NCI-H2107 treated with DMSO at 0.1 percent for 48 hours (cell line): ENCODE measurements around the gene ADGRV1.
A peak's percentile ranks its signal among the peaks of the same experiment; 100 is the strongest.
"Not testable (repeated sequence)": the region's sequence is repeated elsewhere in the genome, so short reads cannot be mapped to it uniquely, and the experiment has no call there.

Experiments used
- DNase-seq: peaks from one replicate; lab custom pipeline; 2025; ENCODE audit not compliant: unreplicated experiment; lab: John Stamatoyannopoulos, UW

The ADGRV1 gene

DNA sequence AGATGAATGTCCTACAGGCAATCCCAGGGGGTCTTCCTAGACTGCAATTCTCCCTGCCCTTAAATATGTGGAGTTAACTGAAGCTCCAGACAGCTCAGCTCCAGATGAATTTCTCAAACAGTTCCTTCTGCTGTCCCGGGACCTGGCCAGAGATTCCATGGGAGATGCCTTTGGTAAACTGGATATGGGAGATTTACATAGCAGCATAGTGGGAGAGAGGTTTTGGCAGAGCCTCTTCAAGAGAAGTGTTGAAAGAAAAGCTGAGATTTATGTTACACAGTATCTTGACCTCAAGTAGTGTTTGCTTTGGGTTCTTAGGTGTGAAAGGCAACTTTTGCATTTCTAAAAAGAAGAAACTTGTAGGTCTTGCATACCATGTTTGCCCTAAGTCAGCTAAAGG, 459.6 kb downstream of the ADGRV1 start:
- no peak for DNase-seq

DNA sequence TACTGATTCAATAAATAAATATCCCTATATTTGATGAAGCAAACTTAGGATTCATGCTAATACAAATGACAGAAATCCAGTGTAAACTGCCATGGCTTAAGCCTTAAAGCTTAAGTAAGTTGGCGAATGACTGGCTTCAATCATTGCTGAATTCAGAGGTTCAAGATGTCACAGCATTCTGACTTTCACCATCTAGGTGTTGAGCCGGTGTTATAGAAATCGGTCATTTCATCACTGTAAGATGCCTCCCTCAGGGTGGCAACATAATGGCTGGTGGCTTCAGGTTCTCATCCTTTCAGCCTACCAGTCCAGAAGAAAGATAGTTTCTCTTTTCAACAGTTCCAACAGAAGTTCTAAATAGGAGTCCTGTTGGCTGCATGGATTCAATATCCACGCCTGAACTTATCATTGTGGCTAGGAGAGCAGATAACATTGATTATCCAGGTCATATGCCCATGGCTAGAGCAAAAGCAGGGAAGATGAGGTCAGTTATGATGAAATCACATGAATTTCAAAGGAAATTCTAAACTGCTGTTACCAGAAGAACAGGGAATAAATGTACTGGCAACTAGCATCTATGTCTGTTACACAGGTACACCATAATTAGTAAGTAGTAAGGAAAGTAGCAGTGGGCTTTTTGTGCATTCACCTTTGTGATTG, 460.2 kb downstream of the ADGRV1 start:
- DNase-seq = no peak

DNA sequence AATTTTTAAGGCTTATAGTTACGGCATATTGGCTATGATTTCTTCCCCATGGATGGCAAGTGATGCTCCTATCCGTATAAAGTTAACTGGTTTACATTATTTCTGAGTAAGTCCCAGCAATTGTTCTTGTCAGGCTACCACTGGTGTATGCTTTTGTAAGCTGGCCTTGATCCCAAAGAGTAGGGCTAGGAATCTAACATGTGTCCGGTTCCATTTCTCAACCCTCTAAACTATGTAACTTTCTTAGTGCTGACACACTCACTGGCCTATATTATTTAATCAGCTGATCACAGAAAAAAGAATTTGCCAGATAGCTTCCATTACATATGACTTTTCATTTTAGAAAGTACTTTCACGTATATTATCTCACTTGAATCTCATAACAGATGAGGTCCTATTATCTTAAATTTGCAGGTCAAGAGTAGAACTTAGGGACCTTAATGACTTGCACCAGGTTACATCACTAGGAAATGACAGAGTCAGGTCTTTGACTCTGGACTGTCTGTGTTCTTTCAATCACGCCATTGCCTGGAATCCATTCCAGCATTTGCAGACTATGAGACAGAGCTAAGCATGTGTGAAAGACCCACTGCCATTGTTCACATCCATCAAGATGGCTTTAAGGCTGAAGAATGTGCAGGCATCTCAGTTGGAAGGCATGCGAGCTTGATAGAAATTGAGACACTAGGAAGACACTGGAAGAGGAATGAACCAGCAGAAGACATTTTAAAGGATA, 461.6 kb downstream of the ADGRV1 start:
- no peak for DNase-seq

DNA sequence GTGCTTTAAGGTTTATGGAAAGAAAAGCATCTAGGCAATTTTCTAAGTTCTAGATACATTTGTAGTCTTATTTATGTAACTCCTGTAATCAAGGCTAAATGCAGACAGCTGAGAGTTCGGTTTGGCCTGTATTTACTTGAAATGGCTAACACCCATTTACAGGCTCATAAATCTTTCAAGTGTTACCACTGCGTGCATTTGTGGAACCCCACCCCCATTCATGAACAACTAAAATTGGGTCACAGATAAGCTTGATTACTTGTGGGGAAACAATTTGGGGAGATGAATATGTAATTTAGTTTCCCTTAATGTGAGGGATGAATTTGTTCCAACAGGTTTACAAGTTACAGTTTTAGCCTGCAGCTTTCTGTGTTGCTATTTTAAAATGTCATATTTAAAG, 463.9 kb downstream of the ADGRV1 start:
- DNase-seq = no peak

DNA sequence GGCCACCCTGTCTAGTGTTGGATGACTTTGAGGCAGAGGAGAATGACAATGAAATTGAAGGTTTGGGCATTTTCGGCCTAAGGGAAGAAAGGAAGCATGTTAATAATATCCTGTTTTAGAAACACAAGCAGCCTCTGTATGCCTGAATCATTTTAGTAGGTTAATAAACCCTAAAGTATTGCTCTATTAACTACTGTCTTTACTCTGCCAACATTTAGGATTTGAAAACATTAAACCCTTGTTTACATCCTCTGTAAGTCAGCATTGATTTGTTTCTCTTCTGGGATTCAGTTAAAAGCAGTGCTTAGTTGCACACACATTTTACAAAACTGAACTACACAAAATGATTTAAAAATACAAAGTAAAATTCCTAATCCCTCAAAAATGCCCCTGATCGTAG, 465.6 kb downstream of the ADGRV1 start:
- DNase-seq = no peak

DNA sequence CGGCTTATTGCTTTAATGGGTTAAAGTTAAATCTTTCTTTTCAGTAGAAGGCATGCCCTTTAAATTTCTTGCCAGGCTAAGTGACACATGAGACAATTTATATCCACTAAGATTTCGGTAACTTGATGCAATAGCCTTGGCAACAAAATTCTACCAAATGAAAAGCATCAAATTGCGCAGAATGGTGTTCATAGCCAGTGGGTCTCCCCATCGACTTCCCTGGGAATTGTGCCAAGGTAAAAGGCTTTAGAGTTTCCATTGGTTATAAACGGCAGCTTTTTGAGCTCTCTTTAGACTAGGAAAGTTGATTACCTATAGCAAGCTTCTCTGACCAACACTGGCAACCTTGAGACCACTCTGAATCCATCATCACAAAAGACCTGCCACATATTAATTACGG, 466.1 kb downstream of the ADGRV1 start:
- DNase-seq = peak; percentile 66

DNA sequence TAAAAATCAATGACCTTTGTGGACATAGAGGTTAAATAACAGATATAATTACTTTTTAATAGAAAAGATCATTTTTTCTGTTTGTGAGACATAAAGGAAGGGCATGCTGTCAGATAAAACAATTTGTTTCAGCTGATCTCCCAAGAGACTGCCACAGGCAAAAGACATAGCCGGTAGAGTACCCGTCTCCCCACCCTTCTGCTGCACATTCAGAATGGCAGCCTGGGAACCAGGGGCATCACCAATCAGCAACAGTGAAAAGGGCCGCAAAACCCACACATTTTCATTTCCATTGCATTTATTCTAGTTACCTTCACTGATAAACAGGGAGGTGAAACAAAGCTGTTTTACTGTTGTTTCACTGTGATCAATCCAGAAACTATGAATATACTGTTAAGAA, 466.9 kb downstream of the ADGRV1 start:
- DNase-seq = no peak

DNA sequence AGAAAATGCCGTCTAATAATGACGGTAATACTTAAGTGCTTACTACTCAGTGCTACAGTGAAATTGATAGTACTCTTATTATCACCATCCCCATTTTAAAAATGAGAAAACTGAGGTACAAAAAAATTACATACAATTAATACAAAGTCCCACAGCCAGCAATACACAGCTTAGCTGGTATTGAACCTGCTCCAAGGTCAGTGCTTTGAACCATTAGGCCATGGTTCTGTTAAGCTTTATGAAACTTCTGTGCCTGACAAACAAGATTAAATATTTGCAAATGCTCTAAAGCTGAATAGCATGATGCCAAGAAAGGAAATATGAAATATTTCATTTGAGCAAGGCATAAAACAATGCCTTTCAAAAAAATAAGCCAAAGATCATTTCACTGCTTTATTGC, 467.4 kb downstream of the ADGRV1 start:
- no peak for DNase-seq

DNA sequence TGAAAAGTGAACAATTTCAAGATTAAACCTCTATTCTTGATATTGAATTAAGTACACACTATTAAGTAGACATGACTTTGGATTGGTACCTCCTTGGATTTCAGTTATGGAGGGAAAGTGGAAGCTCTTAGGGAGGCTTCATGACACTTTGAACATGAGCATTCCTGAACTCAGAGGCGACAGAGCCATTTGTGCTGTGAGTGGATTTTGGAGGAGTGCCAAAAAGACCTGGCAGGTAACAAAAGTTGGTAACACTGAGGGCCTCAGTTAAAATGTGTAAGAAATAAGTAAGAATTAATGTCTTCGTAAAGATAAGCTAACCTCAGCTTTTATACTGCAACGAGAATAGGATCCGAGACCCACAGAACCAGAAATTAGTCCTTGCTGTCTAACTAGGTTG, 467.9 kb downstream of the ADGRV1 start:
- DNase-seq = no peak

DNA sequence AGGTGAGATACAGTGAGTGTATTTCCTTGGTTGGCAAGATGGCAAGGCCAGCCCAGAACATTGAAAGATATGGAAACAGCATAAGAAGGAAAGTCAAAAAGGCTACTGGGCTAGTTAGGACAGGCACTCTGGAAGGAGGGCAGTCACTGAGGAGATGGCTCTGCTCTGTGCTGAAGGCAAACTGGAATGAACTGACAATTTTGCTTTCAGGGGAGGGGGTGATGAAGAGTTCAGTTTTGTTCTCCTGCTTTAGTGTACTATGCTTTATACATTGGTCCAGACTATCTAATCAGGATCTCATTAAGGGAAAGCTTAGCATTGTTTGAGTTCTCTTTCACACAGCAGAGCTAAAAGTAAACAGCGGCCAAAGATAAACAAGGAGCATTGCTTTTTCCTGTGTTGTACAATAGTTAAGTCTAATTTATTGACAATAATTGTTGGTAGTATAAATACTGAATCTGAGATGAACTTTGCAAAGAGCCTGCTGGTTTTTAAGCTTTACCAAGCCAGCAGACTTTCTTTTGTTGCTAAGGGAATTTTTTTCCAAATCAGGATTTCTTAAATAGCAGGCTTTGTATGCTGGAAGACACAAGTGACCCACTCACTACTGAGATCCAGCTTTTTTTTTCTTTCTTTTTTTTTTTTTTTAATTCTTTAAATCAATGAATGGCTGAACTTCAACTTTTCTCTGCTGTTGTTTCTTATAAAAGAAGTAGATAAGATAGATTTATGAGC, 469.0 kb downstream of the ADGRV1 start:
- DNase-seq = no peak

DNA sequence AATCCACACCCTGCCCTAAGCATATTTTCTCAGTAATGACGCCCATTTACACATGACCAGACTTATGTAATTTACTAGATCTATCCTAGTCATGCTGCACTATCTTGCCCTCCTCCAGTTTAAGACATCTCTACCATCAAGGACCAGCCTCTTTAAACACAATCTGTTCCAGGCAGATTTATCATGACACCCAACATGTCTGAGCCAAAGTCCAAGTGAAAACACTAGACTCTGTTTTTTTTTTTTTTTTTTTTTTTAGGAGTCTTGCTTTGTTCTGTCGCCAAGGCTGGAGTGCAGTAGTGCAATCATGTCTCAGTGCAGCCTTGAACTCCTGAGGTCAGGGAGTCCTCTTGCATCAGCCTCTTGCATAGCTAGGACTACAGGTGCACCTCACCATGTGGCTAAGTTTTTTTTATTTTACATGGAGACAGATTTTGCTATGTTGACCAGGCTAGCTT, 469.9 kb downstream of the ADGRV1 start:
- no peak for DNase-seq

DNA sequence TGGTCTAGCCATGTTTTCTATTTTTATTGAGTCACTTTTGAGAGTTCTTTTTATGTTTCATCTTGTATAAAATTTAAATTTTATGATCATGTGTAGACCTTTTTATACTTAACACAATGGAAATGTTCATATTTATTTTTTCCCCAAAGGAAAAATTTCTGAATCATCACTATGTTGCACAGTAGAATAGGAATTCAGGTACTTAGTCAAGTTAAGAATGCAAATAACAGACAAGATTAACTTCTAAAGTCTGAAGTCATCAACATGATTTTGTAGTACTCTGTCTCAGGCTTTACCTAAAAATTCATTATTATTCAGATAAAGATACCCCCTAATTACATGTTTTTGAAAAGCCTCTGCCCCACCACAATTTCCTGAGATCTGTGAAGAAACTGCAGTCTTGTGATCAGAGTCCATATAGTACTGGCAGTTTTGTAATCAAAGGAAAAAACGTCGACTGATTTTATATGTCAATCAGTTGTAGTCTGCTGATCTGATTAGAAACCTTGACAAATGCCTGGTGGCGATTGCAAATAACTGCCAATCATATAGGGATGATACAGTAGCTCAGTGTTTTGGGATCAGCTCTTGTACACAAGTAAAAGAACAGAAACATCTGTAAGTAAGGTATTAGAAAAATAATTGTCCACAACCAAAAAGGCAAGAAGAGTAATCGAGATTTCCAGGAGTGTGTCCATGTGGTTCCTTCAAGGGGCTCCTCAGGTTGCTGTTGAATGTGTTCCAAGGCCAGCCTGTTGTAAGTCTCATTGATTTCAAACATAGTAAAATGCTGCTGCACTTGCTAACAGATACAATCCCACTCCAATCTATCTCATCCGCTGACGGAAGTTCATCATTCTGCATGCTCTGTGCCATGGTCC, 472.2 kb downstream of the ADGRV1 start:
- no peak for DNase-seq

DNA sequence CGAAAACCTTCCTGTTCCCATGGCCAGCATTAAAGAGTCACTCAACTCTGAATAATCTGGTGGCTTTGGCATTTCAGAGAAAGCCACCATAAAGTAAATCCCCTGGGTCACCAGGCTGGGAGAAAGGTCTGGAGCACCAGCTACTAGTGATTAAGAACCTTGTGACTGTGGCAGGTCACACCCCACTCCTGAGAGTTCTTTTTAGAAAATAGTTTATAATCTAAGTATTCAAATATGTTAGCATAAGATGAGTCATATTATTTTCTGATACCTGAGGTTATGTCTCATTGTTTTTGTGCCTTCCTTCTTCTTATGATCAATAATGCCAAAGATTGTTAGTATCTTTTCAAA, 472.8 kb downstream of the ADGRV1 start:
- DNase-seq = no peak

DNA sequence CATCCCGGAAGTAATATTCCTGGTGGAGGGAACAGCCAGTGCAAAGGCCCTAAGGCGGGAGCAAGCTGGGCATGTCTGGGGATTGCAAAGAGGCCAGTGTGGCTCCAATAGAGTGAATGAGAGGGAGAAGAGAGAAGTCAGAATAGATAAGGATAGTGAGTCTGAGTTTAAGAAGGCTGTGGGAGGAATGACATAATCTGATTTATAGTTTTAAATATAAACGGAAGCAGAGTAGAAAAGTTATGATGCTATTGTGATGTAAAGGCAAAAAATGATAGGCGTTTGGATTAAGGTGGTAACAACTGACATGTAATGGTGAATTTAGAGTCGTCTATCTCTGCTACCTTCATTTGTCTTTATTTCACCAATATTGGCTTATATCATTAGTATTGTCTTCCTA, 473.5 kb downstream of the ADGRV1 start:
- DNase-seq = no peak

DNA sequence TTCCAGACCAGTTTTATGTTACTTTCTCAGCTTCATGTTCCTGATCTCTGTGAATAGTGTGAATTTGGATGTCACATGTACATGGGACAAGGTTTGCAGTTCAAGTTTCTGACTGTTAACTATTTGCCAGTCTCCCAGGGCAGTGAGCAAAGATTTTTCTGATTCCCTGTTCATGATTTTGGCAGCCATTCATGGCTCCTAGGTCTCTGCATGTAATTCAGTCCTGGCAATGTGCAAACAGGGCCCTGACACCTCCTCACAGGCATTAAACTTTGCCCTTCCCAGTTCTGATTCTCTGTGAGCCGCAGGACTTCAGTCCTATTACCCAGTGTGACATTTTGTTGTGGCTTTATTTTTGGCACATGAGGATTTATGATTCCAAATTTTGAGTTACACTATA, 474.8 kb downstream of the ADGRV1 start:
- DNase-seq = no peak

DNA sequence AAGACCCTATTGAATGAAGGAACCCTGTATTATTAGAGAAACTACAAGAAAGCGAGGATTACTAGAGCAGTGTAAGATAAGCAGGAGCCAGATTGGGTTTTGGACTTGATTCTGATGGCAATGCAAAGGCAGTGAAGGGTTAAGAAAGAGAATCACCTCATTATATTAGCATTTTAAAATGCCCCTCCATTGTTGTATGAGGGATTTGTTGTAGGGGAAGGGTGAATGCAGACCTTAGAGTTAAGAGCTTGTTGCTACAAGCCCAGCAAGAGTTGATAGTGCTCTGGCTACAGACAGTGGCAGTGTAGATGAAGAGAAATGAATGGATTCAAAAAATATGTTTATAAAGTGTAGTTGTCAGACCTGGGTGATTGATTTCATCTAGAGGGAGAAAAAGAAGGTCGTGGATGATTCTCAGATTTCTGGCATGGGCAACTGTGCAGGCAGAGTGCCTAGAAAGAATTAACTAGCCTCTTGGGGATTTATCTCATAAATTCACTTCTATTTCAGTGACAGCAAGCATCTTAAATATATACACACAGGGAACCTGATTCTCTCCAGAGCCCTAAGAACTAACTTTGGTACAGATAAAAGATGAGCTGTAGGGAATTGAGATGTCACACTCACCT, 479.7 kb downstream of the ADGRV1 start:
- DNase-seq = peak; percentile 27

DNA sequence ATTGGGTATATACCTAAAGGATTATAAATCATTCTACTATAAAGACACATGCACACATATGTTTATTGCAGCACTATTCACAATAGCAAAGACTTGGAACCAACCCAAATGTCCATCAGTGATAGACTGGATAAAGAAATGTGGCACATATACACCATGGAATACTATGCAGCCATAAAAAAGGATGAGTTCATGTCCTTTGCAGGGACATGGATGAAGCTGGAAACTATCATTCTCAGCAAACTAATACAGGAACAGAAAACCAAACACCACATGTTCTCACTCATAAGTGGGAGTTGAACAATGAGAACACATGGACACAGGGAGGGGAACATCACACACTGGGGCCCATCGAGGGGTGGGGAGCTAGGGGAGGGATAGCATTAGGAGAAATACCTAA, 482.5 kb downstream of the ADGRV1 start:
- DNase-seq = not testable (repeated sequence)

DNA sequence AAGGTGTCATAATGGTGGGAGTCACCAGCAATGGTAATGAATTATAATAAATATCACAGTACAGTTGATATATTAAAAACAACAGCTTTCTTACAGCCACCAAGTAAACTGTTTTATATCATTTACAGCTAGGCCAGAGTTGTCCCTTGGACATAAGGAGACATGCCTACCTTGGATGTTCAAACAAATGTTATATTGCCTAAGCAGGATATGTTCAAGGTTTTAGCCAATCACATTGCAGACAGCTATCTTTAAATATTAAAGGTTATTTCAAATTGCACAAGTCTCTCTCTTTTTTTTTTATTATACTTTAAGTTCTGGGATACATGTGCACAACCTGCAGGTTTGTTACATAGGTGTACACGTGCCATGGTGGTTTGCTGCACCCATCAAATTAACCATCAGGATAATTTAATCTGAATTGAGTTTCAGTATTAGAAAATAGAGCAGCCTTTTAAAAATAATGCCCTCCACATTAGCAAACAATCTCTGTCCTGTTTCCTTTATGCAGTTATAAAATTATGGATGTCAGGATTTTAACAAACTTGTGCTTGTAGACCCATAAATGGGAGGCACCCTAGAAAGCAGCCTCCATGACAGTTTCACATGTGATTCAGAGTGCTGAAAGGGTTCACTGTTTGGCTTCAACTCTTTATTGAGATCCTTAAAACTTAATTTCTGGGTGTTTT, 483.8 kb downstream of the ADGRV1 start:
- DNase-seq = no peak

DNA sequence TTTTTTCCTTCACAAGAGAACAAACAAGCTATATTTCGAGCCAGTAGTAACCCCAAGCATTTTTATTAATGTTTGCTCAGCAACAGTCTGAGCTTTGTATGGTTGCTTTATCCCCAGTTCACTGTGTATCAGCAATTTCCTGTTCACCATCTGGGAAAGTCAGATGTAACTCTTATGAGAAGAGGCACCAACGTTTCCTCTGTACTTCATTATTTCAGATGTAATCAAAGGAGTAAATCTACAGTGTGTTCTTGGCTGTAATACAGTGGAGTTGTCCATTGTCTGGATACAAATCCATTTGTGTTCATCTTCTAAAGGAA, 484.3 kb downstream of the ADGRV1 start:
- no peak for DNase-seq

DNA sequence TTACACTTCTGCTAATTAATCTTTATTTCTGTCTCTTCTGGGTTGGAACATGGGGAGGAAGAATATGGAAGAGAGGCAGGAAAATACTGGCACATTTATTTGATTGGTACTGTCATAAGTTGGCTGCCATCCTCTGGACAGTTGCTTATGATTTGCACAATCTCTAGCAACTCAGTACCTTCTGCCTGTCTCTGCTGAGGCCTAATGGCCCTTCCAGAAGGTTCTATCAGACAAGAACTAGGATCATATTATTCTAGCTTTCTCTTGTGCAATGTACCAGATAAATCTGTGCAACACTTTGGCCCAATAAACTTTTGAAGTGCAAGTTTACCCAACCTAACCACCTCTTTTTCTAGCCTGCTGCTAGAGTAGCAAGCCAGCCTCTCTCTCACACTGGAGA, 489.5 kb downstream of the ADGRV1 start:
- DNase-seq = no peak
